ENCODE results near the gene PRKG1. TPM values are rescaled to one million over a fixed set of nuclear protein-coding genes. Genes with fewer than 3 reads are reported as not detected.

PRKG1 gene
- total and polyA plus RNA-seq, 2 donors (not counting 1 experiment from before 2014, with no cell fraction given): not detected

GRCh38 chr10:51180141-51180540 is 105.9 kb downstream of the PRKG1 start:
- no peak for TF ChIP-seq EZH2 (IDR thresholded peaks at IDR 0.05; ENCODE audit: borderline replicate concordance, insufficient read depth, low read depth, low read length, poor library complexity, severe bottlenecking)
- TF ChIP-seq CTCF (IDR thresholded peaks at IDR 0.05): no peak
- Histone ChIP-seq H3K9me3 (ENCODE audit: control extremely low read depth in 1 of 3, control insufficient read depth in 2 of 3, insufficient read depth in 1 of 3, low read length in 2 of 3) (no peaks in the 10 kb centered on the region), H3K36me3 (replicated peaks in 1 of 2; ENCODE audit: control extremely low read depth in 1 of 2, control insufficient read depth in 1 of 2, extremely low read depth in 1 of 2, insufficient read depth in 2 of 2, low read length in 1 of 2) (no peaks in the 10 kb centered on the region), H4K20me1 (ENCODE audit: control insufficient read depth, insufficient read depth, low read length, poor library complexity, severe bottlenecking) (no peaks in the 10 kb centered on the region), H3K4me3 (ENCODE audit: control extremely low read depth in 1 of 5, extremely low read depth in 1 of 5, insufficient read depth in 1 of 5, low read depth in 2 of 5, low read length in 4 of 5) (no peak overlapping the region), H3K79me2 (ENCODE audit: control insufficient read depth, insufficient read depth, low read length) (no peaks in the 10 kb centered on the region), H3K4me2 (replicated peaks; ENCODE audit: low read depth, low read length, poor library complexity, severe bottlenecking) (no peak overlapping the region), H3K4me1 (ENCODE audit: control insufficient read depth in 2 of 2, insufficient read depth in 2 of 2, low read length in 2 of 2) (no peaks in the 10 kb centered on the region), H3K9ac (ENCODE audit: low read length) (no peak overlapping the region), H3K27ac (ENCODE audit: low read length in 2 of 2) (no peak overlapping the region), H2AFZ (ENCODE audit: insufficient read depth, low read depth, low read length, poor library complexity, severe bottlenecking) (no peak overlapping the region), H3K27me3 (replicated peaks in 1 of 4; ENCODE audit: control extremely low read depth in 1 of 4, control insufficient read depth in 3 of 4, insufficient read depth in 4 of 4, low read length in 3 of 4) (no peaks in the 10 kb centered on the region)
- intact Hi-C loops (cut with micrococcal nuclease): no loop called here
- ATAC-seq (ENCODE audit: low read depth) (no peak), DNase-seq (no peak)
- no peak overlapping the region for H3K4me3 Mint-ChIP-seq
- POLR2A ChIA-PET: no interaction called here
- H3K4me1 Mint-ChIP-seq: no peaks in the 10 kb centered on the region
- H3K27me3 Mint-ChIP-seq: no peaks in the 10 kb centered on the region
- 100% methylated on average over 3 of the region's 4 CpGs for WGBS (ENCODE audit: insufficient coverage)
- H3K27ac Mint-ChIP-seq: no peak overlapping the region
- CTCF ChIA-PET: no interaction called here
- no peaks in the 10 kb centered on the region for H3K9me3 Mint-ChIP-seq (ENCODE audit: insufficient read depth)

DNA sequence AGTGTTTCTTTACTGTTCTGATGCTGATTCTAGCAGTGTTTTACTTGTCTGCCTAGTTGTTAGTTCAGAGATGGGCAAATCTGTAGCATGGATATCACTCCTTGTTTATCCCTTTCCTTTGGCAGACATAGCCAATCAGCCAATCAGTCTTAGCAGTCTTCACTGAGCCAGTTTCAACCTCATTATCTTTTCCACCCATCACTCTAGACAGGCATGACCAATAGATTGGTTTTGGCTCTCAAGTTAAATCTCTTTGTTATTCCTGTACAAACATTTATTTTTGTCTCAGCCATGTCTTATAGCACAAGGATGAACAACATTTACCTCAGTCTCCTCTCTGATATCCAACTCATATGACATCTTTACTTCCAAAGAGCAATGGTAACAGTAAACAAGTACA is 109.5 kb downstream of the PRKG1 start:
- H3K27ac ChIP-seq (ENCODE audit: low read length in 2 of 2): no peak overlapping the region
- DNase-seq (no peak), ATAC-seq (ENCODE audit: low read depth) (no peak)
- no peak for TF ChIP-seq CTCF (IDR thresholded peaks at IDR 0.05)
- TF ChIP-seq EZH2 (IDR thresholded peaks at IDR 0.05; ENCODE audit: borderline replicate concordance, insufficient read depth, low read depth, low read length, poor library complexity, severe bottlenecking): no peak
- no peak overlapping the region for H3K9ac ChIP-seq (ENCODE audit: low read length)
- no peak overlapping the region for H3K4me3 ChIP-seq (ENCODE audit: control extremely low read depth in 1 of 5, extremely low read depth in 1 of 5, insufficient read depth in 1 of 5, low read depth in 2 of 5, low read length in 4 of 5)
- Mint-ChIP-seq H3K9me3 (ENCODE audit: insufficient read depth) (no peaks in the 10 kb centered on the region), H3K27ac (no peak overlapping the region), H3K4me3 (no peak overlapping the region), H3K27me3 (no peaks in the 10 kb centered on the region), H3K4me1 (no peaks in the 10 kb centered on the region)
- intact Hi-C loops (cut with micrococcal nuclease): no loop called here
- no peaks in the 10 kb centered on the region for H3K79me2 ChIP-seq (ENCODE audit: control insufficient read depth, insufficient read depth, low read length)
- no peaks in the 10 kb centered on the region for H4K20me1 ChIP-seq (ENCODE audit: control insufficient read depth, insufficient read depth, low read length, poor library complexity, severe bottlenecking)
- H3K9me3 ChIP-seq (ENCODE audit: control extremely low read depth in 1 of 3, control insufficient read depth in 2 of 3, insufficient read depth in 1 of 3, low read length in 2 of 3): no peaks in the 10 kb centered on the region
- H2AFZ ChIP-seq (ENCODE audit: insufficient read depth, low read depth, low read length, poor library complexity, severe bottlenecking): no peak overlapping the region
- ChIA-PET CTCF (no interaction called here), POLR2A (no interaction called here)
- no peaks in the 10 kb centered on the region for H3K27me3 ChIP-seq (replicated peaks in 1 of 4; ENCODE audit: control extremely low read depth in 1 of 4, control insufficient read depth in 3 of 4, insufficient read depth in 4 of 4, low read length in 3 of 4)
- H3K36me3 ChIP-seq (replicated peaks in 1 of 2; ENCODE audit: control extremely low read depth in 1 of 2, control insufficient read depth in 1 of 2, extremely low read depth in 1 of 2, insufficient read depth in 2 of 2, low read length in 1 of 2): no peaks in the 10 kb centered on the region
- H3K4me1 ChIP-seq (ENCODE audit: control insufficient read depth in 2 of 2, insufficient read depth in 2 of 2, low read length in 2 of 2): no peaks in the 10 kb centered on the region
- H3K4me2 ChIP-seq (replicated peaks; ENCODE audit: low read depth, low read length, poor library complexity, severe bottlenecking): no peak overlapping the region

Measured in B cell (primary cell).